ENCODE measurements around the gene RAB33B. TPM values are rescaled to one million over a fixed set of nuclear protein-coding genes. Genes with fewer than 3 reads are reported as not detected.
"Not testable (repeated sequence)": the region's sequence is repeated elsewhere in the genome, so short reads cannot be mapped to it uniquely, and the experiment has no call there.

Gene RAB33B
- total RNA-seq: 23.4 TPM

DNA sequence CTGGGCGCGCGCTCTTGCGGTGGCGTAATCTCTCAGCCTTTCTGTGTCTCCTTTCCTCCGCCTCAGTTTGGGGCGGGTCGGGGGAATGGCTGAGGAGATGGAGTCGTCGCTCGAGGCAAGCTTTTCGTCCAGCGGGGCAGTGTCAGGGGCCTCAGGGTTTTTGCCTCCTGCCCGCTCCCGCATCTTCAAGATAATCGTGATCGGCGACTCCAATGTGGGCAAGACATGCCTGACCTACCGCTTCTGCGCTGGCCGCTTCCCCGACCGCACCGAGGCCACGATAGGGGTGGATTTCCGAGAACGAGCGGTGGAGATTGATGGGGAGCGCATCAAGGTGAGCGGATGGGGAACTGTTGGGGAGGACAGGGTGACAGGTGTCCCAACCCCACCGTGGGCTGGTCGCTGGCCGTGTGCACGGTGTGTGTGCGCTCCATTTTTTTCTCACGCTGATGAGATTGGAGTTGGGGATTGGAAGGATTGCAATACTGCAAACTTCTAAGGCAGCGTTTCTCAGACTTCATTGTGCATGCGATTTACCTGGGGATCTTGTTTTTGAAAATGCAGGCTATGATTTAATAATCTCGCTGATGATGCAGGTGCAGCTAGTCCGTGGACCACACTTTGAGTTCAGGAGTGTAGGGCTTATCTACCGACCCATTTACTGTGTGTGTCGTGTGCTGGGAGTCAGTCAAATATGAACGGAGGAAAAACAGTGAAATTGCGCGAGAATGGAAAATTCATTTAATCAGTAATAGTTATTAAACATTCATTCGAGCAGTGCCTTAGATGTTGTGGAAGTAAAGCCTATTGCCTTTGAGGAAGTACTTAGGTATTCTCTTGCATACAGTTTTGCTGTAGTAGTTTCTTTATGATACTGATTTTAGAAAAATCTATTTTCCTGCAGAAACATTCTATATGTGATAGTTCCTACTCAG, at the start of gene RAB33B:
Gene RAB33B, plus strand, starts transcription at position 11 of the 935 bp plus-strand sequence. Its CDS starts 75 bp downstream, at position 86.
- DNase-seq (ENCODE audit: low read depth in 2 of 3, low spot score in 2 of 3): peak in 2 of 3 donors; percentile 1 to 95

DNA sequence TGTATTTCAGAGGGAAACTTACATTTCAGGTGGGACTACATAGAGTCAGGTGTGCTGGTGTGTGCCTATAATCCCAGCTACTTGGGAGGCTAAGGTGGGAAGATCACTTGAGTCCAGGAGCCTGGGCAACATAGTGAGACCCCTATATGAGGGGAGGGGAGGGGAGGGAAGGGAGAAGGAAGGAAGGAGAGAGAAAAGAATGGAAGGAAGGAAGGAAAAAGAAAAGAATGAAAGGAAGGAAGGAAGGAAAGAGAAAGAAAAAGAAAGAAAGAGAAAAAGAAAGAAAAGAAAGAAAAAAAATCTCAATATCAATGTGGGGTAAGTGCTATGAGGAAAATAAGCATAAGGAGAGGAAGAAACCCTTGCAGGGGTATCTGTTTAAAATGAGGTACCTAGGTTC, 43.6 kb upstream of the RAB33B start:
- DNase-seq (ENCODE audit: low read depth in 2 of 3, low spot score in 2 of 3): no peak

DNA sequence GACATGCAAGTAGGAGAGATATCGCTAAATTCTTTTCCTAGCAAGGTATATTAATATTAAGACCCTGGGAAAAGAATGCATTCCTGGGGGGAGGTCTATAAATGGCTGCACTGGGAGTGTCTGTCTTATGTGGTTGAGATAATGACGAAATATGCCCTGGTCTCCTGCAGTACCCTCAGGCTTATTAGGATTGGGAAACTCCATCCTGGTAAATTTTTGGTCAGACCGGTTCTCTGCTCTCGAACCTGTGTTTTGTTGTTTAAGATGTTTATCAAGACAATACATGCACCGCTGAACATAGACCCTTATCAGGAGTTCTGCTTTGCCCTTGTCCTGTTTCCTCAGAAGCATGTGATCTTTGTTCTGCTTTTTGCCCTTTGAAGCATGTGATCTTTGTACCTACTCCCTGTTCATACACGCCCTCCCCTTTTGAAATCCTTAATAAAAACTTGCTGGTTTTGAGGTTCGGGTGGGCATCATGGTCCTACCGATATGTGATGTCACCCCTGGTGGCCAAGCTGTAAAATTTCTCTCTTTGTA, 39.2 kb upstream of the RAB33B start:
- DNase-seq (ENCODE audit: low read depth in 2 of 3, low spot score in 2 of 3): peak in 1 of 3 donors; percentile 25

DNA sequence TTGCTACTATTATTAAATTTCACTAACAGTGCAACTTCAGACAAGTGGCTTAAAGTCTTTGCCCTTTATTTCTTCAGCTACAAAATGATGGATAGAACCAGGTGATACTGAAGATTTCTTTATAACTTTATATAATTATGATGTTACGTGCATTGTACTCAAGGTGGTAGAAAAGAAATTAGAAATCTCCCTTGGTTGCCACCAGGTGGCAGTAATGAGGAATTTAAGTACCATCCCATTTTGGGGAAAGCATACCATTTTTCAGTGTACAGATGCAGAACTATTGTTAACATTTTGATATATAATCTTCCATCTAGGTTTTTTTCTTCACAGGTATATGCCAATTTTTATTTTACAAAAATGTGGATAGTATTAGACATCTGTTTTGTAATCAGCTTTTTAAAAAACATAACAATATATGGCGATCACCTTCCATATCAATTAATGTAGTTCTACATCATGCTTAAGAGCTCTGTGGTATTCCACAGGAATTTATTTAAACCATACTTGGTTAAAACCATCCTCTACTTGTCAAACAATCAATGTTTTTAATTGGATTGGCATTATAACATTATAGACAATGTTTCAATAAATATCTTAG, 37.7 kb upstream of the RAB33B start:
- peak; percentile 32 to 73 (median 68) for DNase-seq (ENCODE audit: low read depth in 2 of 3, low spot score in 2 of 3)

DNA sequence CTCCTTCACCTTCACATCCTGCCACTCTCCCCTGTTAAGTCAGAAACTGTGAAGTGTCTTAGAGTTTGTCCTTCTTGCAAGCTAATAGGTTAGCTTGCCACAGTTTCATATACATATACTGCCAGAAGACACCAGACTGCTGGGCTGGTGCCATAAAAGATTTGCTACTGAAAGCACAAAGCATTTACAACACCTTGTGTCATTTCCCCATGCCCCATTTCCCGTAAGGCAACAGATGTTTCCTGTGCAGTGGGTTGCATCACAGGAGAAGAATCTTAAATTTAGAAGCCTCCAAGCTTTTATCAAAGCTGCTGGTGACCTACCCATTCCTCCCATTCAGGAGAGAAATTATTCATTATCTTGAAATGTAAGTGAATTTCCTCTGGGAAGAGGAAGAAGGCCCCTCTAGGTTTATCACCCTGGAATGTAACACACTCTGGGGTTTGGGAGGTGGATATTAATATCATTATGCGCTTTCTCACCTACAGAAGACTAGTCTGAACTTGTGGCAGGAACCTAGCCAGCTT, 34.5 kb upstream of the RAB33B start:
- peak in 2 of 3 donors; percentile 95 to 99 for DNase-seq (ENCODE audit: low read depth in 2 of 3, low spot score in 2 of 3)

DNA sequence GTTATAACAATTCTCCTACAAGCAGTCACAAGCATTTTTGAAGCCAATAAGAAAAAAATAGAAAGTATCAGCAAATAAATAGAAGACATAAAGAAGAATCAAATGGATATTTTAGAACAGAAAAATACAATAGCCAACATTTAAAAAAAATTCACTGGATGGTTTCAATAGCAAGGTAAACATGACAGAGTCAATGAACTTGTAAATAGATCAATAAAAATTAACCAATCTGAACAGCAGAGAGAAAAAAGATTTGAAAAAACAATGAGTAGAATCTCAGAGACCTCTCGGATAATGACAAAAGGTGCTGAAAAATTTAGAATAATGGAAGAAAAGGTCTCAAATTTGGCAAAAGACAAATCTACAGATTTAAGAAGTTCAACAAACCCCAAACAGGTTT, 33.3 kb upstream of the RAB33B start:
- no peak for DNase-seq (ENCODE audit: low read depth in 2 of 3, low spot score in 2 of 3)

DNA sequence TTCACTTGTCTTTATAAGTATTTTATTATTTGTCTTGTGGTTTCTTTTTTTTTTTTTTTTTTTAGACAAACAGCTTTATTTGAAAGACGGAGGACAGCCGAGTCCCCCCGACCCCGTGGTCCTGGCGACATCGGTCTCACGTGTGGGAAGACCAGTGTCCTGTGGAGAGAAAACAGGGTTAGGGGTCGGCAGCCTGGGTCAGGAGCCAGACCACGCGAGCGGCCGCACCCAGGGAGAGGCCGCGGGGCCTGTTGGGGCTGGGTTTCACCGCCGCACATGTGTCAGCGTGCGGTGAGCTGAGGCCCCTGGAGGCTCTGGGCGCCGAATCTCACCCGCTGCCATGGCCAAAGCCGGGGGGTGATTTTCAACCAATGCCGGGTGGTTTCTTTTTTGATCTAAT, 17.8 kb upstream of the RAB33B start:
- DNase-seq (ENCODE audit: low read depth in 2 of 3, low spot score in 2 of 3): no peak

DNA sequence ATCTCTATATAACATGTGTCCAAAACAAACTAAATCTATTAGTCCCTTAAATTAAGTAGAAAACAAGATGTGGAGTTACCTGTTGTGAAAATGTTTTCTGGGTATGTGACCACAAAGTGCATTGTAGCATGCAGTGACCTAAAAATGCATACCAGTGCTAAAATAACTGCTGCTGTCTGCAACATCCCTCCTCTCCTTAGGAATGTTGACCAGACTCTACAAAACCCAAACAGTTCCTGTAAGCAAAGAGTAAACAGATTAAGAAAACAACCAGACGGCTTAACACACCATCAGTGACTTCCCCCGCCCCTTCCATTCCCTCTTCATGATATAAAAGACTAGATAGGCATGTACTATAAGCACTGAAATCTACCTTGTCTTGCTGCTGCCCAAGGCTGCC, 15.8 kb upstream of the RAB33B start:
- DNase-seq (ENCODE audit: low read depth in 2 of 3, low spot score in 2 of 3): no peak

DNA sequence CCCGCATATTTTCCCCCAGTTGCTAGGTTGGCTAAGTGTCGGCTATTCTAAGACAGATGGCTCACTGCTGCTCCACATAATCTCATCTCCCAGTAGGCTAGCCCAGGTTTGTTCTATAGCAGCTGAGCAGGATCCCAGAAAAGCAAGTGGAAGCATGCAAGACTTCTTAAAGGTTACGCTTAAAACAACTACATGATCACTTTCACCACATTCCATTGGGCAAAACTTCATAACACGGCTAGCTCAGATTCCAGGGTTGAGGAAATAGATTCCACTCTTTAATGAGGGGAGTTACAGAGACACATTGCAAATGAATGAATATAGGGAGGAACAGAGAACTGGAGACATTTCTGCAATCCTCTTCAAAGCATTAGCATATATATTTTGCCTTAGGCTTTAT, 12.9 kb upstream of the RAB33B start:
- DNase-seq (ENCODE audit: low read depth in 2 of 3, low spot score in 2 of 3): no peak

DNA sequence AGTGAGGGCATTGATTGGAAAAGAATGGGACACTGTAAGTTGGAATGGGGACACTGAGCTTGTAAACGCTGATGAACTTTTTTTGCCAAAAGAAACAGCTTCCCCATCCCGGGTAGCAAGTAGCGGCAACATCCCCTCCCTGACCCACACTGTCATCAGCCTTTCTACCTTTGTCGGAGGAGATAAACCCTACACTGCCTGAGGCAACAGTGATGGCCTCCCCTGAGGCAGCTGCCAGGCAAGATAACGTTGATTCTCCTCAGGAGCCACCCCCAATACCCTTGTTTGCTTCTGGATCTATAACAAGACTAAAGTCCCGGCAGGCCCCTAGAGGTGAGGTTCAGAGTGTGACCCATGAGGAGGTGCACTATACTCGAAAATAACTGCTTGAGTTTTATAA, 10.3 kb upstream of the RAB33B start:
- no peak for DNase-seq (ENCODE audit: low read depth in 2 of 3, low spot score in 2 of 3)

DNA sequence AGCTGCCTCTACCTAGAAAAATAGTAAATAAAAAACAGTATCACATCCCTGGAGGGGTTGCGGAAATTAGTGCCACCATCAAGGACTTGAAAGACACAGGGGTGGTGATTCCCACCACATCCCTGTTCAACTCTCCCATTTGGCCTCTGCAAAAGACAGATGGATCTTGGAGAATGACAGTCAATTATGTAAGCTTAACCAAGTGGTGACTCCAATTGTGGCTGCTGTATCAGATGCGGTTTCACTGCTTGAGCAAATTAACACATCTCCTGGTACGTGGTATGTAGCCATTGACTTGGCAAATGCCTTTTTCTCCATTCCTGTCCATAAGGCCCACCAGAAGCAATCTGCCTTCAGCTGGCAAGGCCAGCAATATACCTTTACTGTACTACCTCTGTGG, 9.0 kb upstream of the RAB33B start:
- not testable (repeated sequence) for DNase-seq (ENCODE audit: low read depth in 2 of 3, low spot score in 2 of 3)

DNA sequence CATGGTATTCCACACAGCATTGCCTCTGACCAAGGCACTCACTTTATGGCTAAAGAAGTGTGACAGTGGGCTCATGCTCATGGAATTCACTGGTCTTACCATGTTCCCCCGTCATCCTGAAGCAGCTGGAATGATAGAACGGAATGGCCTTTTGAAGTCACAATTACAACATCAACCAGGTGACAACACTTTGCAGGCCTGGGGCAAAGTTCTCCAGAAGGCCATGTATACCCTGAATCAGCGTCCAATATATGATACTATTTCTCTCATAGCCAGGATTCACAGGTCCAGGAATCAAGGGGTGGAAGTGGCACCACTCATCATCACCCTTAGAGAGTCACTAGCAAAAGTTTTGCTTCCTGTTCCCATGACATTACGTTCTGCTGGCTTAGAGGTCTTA, 6.8 kb upstream of the RAB33B start:
- DNase-seq (ENCODE audit: low read depth in 2 of 3, low spot score in 2 of 3): not testable (repeated sequence)

DNA sequence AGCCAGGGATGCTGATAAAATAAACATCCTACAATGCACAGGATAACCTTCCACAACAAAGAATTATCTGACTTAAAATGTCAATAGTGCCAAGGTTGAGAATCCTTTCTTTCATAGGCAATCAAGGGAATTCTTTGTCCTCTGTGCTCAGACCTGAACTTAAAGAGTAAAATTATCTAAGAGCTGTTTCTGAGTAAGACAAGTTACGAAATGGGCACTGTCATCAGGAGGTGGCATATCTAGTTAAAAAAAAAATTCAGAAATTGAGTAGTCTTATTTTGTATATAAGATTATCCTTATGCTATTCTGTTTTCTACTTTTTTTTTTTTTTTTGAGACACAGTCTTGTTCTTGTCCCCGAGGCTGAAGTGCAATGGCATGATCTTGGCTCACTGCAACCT, 3.3 kb upstream of the RAB33B start:
- no peak for DNase-seq (ENCODE audit: low read depth in 2 of 3, low spot score in 2 of 3)

DNA sequence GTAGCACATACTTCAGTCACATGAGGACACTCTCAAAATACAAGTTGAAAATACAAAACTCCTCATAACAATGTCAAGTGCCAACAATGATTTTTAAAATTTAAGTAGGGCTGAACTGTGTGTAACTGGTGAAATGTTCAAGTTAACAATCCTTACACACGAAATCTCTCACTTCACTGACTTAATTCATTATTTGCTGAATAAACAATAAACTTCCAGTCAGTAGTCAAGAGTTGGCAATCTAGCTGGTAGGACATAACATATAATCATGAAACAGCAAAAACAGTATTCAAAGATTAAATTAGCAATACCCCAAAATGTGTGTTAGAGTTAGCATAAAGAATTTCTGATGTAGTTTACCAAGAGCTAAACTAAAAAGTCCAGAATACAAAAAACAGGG, 1.9 kb upstream of the RAB33B start:
- DNase-seq (ENCODE audit: low read depth in 2 of 3, low spot score in 2 of 3): no peak

DNA sequence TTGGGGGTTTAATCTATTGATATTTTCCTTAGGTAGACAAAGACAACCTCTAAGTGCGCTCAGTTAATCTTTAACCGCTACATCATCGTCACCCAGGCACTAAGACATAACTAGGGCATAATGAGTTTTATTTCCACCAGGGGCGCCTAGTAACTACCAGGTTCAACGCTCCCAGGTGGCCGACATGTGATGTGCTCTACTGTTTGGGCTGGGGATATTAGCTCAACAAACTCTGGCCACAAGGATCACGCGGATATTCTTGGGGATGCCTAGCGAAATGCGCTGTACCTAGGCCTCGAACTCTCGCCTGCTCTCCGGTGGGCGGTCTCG, 915 bp upstream of the RAB33B start:
- DNase-seq (ENCODE audit: low read depth in 2 of 3, low spot score in 2 of 3): peak; percentile 56 to 94 (median 83)

DNA sequence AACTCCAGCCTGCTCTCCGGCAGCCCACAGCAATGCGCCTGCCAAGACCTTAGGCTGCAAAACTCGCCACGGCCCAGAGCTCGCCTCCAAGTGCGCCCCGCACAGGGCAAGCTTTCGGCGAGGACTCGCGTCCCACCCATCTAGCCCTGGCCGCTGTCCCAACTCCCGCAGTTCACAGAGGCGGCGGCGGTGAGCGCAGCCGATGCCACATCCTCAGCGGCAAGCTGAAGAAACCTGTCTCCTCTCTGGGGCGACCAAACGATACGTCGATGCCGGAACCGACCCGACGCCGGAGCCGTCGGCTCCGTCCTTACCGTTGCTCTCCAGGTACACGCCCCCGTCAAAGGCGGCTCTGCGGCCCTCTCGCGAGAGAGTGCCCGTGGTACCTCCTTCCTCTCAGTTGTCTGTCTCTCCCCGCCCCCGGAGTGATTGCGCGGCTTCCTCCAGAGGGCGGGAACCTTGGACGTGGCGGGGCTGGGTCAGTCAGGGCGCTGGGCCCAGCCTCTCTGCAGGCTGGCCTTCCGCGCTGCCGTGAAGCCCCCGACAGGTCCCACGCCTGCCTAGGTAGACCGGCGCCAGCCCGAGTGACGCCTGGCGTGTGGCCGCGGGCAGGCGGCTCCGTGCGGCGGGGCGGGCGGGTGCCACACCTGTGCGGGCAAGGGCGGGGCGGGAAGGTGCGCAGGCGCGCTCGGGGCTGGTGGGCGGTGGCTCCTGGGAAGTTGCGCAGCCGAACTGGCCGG, 380 bp upstream of the RAB33B start:
- peak; percentile 98 to 99 (median 98) for DNase-seq (ENCODE audit: low read depth in 2 of 3, low spot score in 2 of 3)

DNA sequence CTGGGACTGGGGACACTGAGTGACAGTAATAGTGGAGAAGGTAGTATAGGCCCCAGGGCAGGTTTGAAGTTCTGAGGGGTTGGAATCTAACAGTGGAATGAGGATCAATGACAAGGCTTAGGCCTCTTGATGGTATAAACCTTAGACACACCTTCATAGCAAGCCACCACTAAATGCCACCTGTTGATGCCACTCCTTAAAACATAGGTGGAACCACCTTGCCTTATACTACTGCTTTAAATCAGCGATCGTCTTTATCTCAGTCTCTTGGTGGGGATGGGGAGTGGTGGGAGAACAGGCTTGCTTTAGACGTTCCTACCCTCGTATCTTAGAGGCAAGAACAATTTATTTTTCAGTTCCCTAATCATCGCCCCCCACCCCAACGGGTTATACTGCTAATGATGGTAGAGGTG, 1.2 kb downstream of the RAB33B start:
- no peak for DNase-seq (ENCODE audit: low read depth in 2 of 3, low spot score in 2 of 3)

DNA sequence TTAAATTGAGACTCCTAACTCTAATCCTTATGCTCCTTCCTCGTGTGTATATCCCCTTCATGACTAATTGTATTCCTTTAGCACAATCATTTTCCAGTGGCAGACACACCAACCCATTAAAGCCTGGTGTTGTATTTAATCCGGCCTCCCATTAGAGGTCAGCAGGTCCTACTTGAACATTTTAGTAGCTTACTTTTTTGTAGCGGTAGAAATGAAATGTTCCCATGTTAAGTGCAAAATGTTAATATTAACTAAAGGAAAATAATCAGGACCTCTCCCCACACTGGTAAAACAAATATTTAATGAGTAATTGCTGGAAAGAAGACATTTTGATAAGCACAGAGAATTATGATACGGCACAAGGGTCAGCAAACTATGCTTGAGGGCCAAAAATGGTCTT, 3.4 kb downstream of the RAB33B start:
- DNase-seq (ENCODE audit: low read depth in 2 of 3, low spot score in 2 of 3): no peak

DNA sequence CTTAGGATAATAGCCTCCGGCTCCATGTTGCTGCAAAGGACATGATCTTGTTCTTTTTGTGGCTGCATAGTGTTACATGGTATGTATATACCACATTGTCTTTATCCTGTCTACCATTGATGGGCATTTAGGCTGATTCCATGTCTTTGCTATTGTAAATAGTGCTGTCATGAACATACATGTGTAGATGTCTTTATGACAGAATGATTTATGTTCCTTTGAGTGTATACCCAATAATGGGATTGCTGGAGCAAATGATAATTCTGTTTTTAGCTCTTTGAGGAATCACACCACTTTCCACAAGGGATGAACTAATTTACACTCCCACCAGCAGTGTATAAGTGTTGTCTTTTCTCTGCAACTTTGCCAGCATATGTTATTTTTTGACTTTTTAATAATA, 4.6 kb downstream of the RAB33B start:
- DNase-seq (ENCODE audit: low read depth in 2 of 3, low spot score in 2 of 3): no peak

DNA sequence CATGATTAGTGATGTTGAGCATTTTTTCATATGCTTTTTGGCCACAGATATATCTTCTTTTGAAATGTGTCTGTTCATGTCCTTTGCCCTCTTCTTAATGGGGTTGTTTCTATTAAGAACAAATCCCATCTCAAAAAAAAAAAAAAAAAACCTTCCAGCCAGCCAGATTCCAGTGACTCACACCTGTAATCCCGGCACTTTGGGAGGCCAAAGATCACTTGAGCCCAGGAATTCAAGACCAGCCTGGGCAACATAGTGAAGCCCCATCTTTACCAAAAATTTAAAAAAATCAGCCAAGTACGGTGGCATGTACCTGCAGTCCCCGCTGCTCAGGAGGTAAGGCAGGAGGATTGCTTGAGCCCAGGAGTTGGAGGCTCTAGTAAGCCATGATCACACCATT, 5.1 kb downstream of the RAB33B start:
- DNase-seq (ENCODE audit: low read depth in 2 of 3, low spot score in 2 of 3): no peak

DNA sequence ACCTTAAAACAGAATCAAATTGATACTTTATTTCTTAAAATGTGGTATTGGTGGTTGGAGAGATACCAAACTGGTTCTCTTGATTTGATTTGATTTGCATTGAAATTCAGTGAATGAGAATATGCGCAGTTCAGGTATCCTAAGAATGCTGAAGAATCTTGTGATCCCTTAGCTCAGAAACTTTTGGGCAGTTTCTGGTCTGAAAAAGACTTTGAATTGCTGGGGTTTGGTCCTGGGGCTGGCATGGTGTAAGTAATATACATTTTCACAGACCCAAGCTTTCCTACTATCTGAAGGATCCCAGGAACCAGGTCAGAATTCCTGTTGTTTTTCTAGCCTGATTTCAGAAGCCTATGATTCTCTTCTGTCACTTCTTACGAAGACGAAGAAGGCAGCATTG, 6.6 kb downstream of the RAB33B start:
- no peak for DNase-seq (ENCODE audit: low read depth in 2 of 3, low spot score in 2 of 3)

Data from hematopoietic multipotent progenitor cell (in vitro differentiated cells).